VCaP (cell line): ENCODE results near the gene SLAIN2.

Source experiments
- H3K27ac ChIP-seq: fragments of 450-650 bp; 2 replicates; pipeline ENCODE4 v1.5.1; 2017
- TF ChIP-seq, protein P1 (sequence below): fragments of 450-650 bp; conservative IDR thresholded peaks from 2 replicates; pipeline ENCODE4 v1.5.1; 2017; ENCODE audit warnings: mild to moderate bottlenecking, moderate library complexity

Gene SLAIN2

DNA sequence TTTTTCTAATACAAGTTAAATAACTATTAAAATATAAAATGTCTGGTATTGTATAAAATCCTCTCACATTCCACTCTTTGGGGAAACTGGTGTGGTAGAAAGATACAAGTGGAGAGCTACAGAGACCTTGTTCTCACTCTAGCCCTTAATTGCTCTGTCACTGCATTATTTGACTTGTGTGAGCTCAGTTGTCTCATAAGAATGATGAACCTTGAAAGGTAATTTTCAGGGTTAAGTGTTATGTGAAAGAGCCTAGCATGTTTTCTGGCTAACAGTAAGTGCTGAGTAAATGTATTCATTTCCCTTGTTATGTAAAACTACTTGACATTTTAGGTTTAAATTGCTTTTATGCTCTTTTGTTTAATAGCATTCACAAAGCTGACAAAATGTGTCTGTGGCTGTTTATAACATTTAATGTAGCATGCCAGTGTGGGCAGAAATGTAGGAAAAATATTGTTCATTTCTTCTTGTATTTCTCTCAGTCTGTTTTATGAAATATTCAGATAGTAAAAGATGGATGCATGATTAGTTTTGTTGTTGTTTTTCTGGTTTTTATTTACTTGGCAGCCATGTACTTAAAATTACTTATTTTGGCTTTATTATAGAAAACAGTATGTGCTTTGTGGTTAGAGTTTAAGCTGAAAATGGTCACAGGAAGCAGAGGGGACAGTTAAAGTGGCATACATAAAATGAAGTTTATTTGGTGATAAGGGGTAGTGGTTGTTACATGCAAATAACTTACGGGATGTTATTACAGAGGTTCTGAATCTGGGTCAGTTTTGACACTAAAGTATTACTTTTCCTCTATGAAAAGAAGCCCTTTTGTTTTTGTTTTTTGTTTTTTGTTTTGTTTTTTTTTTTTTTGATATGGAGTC, 29.2 kb downstream of the SLAIN2 start:
- no peak overlapping the region for H3K27ac ChIP-seq
- TF ChIP-seq, protein P1, sequence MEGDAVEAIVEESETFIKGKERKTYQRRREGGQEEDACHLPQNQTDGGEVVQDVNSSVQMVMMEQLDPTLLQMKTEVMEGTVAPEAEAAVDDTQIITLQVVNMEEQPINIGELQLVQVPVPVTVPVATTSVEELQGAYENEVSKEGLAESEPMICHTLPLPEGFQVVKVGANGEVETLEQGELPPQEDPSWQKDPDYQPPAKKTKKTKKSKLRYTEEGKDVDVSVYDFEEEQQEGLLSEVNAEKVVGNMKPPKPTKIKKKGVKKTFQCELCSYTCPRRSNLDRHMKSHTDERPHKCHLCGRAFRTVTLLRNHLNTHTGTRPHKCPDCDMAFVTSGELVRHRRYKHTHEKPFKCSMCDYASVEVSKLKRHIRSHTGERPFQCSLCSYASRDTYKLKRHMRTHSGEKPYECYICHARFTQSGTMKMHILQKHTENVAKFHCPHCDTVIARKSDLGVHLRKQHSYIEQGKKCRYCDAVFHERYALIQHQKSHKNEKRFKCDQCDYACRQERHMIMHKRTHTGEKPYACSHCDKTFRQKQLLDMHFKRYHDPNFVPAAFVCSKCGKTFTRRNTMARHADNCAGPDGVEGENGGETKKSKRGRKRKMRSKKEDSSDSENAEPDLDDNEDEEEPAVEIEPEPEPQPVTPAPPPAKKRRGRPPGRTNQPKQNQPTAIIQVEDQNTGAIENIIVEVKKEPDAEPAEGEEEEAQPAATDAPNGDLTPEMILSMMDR, result no peak

DNA sequence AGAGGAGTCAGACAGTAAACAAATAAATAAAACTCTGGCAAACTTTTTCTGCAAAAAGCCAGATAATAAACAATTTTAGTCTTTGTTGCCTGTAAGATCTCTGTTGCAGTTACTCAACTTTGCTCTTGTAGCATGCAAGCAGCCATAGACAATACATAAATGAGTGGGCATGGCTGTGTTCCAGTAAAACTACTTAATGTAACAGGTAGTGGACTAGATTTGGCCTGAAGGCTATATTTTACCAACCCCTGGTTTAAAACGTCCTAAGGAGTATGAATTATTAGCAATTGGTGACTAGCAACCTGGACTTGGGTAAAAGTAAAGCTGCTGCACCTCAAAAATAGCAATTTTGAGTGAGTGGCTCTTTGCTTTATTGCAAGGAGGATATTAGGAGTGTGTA, 30.9 kb downstream of the SLAIN2 start:
- H3K27ac ChIP-seq, result no peak overlapping the region
- TF ChIP-seq, protein P1, result no peak

DNA sequence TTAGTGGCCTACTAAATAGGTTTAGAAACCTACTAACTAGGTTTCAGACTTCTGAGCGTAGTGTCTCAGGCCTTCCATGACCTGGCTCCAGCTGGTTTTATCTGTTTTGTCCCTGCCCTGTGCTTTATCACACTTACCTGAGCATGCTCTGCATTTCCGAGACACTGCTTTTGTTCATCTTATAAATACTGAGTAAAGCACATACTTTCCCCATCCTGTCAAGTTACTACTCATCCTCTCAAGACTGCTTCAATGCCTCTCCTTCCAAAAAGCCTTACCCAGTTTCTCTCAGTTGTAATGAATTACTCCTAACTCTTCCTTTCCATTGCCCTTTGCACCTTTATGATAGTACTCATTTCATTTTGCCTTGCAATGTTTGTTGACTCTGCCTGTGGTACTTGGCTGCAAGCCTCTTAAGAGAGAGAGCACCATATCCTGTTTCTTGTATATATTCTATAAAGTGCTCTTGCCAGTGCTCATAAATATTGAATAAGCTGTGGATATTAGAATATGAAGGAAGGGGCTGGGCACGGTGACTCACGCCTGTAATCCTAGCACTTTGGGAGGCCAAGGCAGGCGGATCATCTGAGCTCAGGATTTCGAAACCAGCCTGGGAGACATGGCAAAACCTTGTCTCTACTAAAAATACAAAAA, 34.4 kb downstream of the SLAIN2 start:
- H3K27ac ChIP-seq, result peak overlapping the region; percentile 83
- TF ChIP-seq, protein P1, result no peak

DNA sequence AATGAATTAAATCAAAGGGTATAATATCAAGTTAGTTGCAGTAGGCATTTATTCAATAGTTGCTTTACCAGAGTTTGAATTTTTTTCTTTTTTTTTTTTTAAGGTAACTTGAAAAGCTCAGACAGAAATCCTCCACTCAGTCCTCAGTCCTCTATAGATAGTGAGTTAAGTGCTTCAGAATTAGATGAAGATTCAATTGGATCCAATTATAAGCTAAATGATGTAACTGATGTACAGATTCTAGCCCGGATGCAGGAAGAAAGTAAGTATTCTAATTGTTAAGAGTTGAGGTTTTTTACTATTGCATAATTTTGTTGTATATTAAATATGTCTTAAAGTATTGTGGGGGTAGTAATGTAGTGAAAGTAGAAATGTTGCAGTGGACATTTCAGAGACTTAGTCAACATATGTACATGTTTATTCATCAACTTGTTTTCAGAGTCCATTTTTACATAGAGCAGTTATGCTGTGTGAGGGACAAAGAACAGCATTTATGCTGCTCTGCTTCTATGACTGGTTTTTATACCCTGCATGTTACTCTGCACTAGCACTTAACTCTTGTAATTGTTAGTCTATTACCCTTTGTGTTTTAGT, 38.4 kb downstream of the SLAIN2 start:
- TF ChIP-seq, protein P1, result no peak
- H3K27ac ChIP-seq, result no peak overlapping the region

DNA sequence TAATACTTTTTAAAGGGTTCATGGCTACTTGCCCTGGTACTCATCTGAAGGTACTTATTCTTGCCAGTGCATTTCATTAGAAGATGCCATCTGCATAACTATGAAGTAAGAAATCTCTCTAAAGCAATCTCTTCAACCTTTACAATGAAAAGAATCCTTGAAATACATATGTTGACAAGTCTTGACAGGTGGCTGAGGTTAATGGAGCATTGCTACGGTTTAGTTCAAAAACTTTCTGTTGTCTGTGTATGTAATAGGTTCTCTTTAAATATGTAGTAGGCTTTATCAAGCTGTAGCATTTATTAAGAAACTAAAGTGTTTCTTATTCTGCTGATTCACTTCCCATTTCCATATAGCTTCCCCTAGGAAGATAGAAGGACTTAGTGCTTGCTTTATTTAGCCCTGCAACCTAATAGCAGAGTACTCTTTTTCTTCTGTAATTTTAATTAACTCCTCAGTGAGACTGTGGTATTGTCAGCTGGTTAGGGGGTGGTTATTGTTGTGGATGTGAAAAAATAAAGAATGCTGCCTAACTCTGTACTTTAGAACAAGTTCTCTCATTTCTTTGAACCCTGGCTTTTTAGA, 39.3 kb downstream of the SLAIN2 start:
- no peak overlapping the region for H3K27ac ChIP-seq

DNA sequence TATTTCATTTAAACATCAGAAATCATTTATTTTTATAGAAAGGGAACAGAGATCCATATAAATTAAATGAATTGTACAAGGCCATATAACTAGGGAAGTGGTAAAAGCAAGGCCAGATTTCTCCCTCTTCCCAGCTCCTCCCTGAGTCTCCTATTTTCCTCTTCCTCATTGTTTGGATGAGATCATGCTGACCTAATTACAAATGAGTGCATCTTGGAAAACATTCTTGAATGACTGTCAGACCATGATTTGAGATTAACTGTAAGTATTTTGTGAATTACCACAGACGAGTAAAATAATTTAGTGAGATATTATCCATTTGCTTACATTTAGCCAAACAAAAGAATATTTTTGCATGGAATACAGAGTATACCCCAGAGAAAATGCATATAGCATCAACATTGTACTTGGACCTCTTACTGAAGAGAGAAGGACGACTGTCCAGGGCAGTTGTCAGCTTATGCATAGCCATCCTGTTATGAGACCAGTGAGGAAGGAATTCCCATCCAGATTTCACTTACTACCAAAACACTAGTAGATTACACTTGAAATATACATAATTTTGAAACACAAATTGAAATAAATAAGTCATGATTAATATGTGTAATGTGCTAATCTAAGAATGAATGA, 47.3 kb downstream of the SLAIN2 start:
- no peak overlapping the region for H3K27ac ChIP-seq
- TF ChIP-seq, protein P1, result no peak

More for the DNA sequence above, 39.3 kb downstream of the SLAIN2 start:
- TF ChIP-seq, protein P1, result no peak
